Stimulated activated CD4-positive, alpha-beta T cell treated with anti-CD3 and anti-CD28 coated beads, Interleukin-2, amount 100 ng/mL, for 4 hours (primary cell): ENCODE data around the gene C14orf180.

Experiments
- DNase-seq: peaks from one replicate; pipeline ENCODE4 v3.0.0-alpha.2; 2020; ENCODE audit warnings: low read depth

C14orf180 gene

DNA sequence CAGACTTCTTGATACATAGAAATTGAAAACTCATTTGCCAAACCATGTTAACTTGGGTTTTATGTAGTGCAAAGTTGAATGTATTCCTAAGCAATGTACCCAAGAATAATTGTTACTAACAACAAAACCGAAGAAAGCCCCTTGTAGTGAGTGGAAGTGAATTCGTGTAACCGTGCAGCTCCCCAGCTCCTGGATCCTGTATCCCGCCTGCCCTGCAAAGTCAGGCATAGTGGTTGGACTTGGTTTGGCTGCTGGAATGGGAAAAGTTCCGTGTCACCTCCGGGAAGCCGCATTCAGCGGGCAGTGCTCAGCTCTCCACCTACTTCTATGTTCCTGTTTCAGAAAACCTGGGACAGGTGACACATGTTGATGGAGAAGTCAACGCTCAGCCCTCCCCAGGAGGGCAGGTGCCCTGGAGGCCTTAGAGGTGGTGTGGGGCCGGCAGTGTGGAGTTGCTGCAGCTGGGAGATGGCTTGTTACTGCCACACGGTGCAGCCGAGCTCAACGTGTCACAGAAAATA is 29.2 kb upstream of the C14orf180 start:
- no peak for DNase-seq

DNA sequence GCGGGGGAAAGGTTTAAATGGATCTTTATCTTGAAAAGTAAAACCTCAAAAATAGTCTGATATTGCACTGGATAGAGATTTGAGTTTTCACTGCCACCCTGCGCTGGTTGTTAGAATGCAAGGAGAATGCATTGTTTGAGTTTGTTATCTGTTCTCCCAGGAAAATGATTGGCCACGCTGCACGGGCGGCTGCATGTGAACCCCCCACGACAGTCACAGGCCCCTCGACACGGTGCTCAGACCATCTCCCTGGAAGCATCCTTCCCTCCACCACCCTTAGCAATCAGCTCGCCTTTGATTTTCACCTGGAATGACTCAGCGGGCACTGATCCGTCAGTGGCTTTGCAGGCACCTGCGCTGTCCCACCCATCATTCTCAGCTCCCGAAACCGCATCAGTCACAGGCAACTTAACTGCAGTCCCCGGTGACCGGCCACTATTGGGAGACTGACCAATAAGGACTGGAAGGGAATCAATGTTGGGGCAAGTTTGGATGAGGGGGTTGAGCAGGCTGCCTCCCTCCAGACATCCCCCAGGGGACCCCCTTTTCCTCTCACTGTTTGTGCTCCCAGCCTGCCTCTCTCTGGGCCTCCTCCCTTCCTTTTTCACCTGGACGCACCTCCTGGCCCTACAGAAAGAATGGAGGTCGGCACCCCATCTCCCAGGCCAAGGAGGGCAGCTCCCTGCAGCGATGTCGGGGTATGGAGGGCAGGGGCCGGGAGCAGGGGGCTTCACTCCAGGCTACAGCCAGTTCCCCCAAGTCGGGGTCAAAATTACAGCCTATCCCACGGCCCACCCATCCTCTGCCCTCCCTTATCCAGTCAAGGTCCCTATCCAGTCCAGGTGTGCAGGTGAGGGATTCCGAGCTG is 28.5 kb upstream of the C14orf180 start:
- no peak for DNase-seq

DNA sequence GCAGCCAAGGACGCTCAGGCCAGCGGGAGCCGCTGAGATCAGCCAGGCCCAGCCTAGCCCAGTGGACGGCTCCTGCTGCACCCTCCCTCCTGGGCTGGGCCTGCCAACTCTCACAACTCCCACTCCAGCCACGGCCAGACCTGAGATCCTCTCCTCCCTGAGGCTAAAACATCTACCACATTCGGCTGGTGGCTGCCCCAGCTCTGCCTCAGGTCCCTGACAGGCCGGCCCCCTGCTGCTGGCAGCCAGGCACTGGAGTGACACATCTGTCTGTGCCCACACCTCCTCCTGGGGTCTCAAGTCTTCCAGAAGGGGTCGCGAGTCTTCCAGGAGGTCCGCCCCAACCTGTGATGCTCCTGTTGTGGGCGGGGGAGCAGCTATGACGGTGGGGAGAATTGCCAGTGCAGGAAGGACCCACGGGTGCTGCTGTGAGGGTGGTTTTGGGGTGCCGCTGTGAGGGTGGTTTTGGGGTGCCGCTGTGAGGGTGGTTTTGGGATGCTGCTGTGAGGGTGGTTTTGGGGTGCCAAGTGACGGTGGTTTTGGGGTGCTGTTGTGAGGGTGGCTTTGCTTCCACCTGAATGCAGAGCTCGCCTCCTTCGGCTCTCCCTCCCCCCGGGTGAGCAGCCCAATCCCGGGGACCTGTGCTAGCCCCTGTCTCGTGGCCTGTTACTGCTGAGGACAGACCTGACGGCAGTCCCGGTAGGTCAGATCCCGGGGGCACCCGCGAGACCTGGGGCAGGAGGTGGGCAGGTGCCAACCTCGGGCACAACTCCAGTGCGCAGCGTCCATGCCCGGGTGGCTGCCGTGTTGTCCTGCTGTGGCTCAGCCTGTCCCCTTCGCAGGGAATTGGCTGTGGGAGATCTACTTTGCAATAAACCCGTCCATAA is 27.5 kb upstream of the C14orf180 start:
- no peak for DNase-seq

DNA sequence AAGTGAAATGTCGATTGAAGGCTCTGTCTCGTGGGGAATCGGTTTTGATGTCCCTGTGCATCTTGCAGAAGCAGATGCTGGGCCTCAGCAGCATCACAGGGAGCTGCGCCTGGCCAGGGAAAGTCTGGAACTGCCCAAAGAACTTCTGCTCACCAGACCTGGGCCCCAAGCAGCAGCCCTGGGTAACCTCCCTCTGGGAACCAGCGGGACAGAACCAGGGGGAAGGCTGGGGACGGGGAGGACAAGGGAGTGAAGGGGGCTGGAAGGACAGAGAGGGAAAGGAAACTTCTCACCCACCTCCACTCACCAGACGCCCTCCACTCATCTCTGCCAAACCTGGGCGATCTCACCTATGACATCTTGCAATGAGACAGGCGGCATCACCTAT is 26.8 kb upstream of the C14orf180 start:
- DNase-seq: no peak

DNA sequence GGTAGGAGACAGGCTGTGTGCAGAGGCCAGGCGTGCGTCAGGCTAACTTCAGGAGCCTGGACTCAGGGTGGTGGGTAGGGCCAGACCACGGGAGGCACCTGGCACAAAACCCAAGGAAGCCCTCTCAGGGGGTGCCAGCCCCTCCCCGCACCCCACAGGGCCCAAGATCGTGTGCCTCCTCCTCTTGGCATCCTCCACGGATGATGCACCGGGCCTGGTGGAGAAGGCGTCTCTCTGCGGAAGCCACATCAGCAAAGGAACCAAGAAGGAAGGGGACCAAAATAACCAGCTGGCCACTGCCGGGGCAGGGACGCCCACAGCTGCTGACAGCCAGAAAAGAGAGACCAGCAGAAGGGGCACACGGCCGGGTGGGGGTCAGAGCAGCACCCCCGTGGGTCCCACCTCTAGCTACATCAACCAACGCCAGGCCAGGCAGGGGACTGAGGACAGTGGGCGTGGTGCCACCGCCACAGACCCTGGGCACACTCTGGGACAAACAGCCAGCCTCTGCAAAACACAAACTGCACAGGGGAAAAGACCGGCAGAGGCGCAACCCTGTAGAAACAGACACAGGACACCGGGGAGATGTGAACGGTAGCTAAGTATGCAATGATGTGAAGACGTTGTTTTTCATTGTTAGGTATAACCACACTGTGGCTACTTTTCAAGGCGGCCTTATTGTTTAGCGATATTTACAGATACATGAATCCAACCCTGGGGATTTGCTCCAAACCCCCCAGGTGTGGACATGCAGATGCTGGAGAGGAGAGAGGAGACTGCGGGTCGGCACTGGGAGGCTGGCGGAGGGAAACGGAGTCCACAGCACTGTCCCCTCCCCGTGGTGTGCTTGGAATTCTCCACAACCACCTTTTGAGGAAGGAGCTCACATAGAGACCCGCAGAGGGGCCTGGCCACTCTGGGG is 26.1 kb upstream of the C14orf180 start:
- no peak for DNase-seq

DNA sequence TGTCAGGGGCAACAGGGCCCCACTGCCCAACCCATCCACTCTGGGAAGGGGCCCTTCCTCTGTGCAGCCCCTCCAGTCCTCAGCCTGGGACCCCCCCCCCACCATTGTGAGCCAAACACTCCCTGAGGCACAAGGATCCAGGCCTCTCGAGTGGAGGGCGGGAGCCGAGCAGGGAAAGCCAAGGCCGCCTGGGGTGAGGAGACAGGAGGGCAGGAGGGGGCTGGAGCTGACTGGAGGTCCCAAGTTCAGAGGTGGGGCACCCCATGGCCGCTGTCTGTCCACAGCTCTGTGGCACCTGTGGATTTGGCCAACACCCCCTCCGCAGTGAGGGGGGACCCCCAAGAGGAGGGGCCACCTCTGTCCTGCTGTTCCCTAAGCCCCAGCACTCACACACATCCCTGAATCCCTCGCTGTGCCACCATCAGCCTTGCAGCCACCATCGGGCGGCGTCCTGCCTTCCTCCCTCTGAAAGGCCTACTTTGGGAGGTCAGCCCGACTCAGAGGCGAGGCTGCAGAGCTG is 25.4 kb upstream of the C14orf180 start:
- DNase-seq: no peak

DNA sequence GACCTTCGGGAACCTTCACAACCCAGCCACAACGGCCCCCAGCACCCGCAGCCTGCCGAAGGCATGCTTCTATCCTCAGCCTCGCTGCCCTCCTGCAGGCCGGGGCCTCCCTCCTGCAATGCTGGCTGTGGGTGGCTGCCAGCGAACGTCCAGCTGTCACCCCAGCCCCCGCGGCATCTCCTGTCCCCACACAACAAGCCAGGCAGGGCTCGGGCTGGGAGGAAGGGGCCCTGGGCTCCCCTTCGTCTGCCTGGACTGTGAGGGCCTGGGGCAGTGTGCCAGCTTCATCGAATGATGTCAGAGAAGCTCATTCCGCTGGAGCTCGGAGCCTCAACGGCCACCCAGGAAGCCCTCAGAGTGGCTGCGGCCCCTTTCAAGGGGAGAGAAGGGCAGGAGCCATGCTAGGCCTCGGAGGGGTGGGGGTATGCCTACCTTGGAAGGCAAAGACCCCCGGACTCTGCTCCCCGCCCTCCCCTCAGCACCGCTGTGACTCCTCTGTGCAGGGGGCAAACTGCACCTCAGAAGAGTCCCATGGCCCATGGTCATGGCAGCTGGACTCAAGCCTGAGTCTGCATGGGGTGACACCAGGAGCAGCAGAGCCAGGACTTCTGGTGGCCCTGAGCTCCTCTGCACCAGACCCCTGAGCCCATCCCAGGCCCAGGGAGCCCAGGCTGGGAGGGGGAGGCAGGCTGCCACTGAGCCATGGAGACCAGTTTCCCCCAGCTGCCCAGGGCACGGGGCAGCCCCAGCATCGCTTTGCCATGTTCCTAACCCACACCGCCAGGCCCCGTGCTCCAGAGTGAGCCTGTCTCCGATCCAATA is 24.7 kb upstream of the C14orf180 start:
- no peak for DNase-seq

DNA sequence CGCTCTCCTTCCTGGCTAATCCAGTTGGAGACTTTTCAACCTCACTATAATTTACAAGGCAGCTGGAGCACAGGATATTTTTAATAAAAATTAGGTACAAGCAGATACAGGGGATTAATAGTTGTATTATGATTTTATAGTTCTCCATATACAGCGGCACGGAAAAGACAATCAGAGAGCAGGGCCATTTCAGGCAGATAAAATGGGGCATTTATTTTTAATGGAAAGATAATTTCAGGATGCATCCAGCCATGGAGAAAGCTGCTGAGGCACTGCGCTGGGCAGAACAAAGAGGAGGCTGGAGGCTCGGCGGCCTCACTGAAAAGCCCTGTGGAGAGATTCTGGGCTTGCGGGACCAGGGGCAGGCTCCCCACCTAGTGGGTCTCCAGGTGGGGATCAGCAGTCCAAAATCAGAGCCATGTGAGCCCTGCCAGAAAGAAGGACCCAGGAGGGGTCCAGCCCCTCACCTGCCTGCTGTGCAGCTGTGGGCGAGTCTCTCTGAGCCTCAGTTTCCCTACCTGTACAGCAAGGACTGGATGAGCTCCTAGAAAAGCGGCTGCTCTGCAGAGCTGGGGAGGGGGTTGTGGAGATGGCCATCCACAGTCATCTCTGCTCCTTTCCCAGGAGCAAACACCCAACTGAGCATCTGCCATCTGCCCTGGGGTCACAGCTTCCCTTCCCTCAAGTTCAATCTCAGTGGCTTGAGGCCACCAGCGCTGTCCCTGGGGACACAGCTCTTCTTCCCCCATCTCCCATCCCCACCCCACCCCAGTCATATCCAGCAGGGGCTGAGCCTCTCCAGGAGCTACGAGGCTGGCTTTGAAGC is 23.9 kb upstream of the C14orf180 start:
- no peak for DNase-seq

DNA sequence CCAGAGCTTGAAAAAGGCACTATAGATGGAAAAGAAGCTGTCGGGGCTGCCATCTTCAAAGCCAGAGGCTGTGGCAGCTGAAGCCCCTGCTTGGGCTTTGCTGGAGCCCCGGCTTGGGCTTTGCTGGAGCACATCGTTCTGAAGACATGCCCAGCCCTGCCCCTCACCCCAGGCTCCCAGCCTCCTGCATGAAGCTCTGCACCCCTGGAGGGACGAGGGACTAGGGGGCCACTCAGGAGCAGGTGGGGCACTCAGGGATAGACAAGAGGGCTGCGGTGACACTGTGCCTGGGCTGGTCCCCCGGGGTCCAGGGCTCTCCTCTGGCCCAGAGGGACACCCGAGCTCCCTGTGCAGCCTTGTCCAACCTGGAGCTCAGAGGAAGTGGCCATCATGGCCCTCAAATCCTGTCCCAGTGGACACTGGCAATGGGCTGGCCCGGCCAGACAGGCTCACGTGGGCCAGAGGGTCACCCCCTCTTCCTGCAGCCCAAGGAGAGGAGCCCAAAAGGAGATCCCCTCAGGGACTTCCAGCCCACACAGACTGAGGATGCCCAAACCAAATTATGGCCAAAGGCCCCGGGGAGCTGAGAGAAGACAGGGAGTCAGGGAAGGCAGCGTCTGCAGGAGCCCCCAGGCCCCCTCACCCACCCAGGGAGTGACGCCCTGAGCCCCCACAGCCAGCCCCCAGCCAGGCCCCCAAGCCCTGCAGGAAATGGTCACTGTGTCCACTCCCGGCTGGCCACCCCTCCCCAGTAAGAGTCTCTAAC is 23.1 kb upstream of the C14orf180 start:
- DNase-seq: no peak

DNA sequence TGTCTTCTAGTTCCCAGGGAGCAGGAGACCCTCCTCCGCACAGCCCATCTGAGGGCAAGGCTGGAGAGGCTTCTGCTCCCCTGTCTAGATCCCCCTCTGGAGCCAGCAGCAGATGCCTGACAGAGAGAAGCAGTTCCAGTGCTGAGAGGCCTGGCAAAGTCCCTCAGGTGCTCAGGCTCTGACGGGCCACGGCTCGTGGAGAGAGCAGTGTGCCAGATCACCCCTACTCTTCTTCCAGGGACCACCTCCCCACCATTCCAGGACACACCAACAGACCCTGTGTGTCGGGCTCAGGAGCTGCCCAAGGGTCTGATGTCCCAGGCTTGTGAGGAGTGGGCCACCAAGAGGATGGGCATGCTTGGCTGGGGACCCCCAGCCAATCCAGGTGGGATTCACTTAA is 22.5 kb upstream of the C14orf180 start:
- DNase-seq: no peak

DNA sequence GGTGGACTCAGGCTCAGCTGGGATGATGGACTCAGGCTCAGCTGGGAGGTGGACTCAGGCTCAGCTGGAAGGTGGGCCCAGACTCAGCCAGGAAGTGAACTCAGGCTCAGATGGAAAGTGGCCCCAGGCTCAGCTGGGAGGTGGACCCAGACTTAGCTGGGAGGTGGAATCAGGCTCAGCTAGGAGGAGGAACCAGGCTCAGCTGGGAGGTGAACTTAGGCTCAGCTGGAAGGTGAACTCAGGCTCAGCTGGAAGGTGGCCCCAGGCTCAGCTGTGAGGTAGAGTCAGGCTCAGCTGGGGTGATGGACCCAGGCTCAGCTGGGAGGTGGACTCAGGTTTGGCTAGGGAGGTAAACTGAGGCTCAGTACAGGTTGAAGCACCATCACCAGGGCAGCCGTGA is 21.8 kb upstream of the C14orf180 start:
- no peak for DNase-seq

DNA sequence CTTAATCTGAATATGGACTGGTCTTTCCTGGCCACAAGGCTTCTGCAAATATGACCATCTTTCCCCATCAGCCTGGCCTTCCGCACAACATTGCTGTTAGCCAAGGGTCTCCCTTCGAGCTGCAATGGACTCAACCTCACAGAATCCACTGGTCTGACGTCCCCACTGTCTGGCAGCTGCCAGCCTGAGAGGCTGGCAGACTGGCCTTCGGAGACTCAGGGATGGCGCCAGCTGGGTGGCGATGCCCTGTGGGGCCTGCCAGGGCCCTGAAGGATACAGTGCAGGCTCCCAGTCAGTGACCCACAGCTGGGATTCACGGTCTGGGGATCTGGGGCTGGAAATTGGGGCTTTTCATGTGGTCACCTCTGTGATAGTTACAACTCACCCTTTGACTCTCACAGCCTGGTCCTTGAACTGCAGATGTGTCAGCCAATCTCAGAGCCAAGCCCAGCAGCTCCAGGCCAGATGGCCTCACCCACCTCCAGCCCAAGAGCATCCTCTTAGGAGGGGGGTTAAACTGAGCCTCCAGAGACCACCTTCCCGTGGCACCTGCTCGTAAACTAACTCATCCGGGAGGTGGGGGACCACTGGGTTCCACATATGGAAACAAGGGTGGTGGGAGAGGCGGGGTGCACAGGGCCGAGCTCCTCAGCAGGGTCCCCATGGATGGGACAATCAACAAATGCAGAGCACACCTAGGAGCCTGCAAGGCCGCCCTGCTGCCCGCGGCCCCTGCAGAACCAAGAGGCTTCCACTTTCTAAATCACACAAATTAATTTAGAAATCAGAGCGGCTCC is 21.1 kb upstream of the C14orf180 start:
- DNase-seq: no peak

DNA sequence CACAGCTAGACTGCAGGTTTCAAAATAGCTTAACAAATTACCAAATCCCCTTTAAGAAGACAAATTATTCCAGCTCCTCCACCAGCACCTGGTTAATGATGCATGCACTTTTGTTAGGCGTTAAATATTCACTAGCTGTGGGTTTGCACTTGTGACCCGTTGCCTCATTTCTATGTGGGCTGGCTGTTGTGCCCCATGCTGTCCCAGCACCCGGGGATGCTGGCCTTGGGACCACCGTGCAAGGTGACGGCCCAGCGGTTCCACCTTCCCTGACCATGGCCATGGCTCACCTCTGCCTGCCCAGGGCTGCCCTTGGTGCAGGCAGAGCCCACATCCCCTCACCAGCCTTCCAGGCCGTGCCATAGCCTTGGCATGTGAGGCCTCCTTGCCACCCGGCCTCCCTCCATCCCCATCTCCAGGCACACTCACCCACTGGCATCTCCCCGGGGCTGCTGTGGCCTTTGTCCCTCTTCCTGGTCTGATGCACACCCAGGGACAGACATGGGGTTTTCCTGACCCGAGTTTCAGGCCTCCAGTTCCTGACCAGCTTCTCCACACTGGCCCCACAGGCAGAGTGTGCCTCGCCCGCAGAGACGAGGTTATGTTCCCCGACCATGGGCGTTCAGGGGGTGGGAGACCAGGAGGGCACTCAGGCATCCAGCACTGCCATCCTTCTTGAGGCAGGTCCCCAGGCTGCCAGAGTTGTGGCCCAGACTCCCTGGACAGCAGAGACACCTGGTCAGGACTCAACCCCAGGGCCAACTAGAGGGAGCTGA is 20.3 kb upstream of the C14orf180 start:
- DNase-seq: no peak

DNA sequence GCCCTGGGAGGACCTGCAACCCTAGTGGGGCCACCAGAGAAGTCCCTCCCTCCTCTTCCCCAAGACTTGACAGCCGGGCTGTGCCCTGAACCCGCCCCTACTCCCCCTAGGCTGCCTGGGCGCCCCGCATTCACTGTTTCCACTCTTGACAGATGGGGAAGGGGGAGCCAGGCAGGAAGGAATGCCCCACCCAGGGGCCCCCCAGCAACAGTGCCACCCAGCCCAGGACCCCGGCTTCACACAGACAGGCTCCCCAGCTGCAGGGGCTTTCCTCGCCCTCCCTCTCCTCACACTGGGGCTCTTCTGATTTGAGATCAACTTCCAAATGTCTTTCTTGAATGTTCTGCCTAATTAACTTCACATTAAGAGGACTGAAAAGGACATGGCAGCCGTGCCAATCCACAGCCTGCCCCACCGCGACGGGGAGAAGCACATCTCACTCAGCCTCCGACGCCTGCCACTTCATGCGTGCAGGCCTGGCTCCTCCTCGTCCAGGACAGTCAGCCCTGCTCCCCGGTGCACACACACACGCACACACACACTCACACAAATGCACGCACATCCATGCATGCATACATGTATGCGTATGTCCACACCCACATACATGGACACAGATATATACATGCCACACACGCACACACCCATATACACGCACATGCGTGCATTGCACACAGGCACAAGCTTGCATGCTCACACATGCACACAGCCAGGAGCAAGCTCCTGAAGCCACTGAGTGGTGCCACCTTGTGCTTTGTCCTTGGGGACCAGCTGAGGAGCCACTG is 19.6 kb upstream of the C14orf180 start:
- no peak for DNase-seq

DNA sequence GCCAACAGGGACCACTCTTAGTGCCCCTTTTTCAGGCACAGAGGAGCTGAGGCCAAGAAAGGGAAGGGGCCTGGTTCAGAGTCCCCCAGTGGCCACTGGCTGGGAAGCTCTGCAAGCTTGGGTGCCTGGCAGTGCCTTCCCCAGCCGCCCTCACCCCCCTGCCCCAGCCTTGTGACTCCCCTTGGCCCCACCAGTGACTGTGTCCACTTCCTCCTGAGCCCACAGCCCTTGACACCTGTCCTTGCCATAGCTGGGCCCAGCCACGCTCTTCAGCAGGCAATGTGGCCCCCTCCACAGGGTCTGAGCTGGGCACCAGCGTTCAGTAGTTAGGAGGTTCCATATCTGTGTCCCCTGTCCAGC is 19.0 kb upstream of the C14orf180 start:
- DNase-seq: no peak

DNA sequence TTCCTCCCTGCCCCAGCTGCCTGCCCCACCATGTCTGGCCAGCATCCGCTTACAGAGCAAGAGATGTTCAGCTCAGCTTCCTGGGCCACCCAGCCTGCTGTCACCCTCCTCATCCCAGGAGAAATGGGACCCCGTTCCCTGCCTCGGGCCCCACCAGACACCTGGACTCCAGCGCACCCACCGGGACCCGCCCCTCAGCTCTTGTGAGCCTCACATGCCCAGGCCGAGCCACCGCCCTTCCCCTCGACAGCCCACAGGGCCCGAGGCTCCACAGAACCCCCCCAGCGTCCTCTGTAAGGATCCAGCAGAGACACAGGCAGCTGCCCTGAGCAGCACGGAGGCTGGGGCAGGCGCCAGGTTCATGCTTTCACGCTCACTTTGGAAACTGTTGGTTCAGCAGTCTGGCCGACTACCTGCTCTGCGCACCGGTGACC is 18.4 kb upstream of the C14orf180 start:
- DNase-seq: no peak
